ENCODE results near the gene ITIH1.

ITIH1 gene

GRCh38 chr3:52839892-52840545, 62.6 kb downstream of the ITIH1 start:
- no peak for DNase-seq (ENCODE audit: low read depth, low spot score)

- DNase-seq (ENCODE audit: low read depth, low spot score) = no peak
These were observed 64.0 kb downstream of the ITIH1 start for GRCh38 chr3:52841211-52841980.

All from brain pericyte (primary cell).